ENCODE results near the gene USP28.

Gene USP28

DNA sequence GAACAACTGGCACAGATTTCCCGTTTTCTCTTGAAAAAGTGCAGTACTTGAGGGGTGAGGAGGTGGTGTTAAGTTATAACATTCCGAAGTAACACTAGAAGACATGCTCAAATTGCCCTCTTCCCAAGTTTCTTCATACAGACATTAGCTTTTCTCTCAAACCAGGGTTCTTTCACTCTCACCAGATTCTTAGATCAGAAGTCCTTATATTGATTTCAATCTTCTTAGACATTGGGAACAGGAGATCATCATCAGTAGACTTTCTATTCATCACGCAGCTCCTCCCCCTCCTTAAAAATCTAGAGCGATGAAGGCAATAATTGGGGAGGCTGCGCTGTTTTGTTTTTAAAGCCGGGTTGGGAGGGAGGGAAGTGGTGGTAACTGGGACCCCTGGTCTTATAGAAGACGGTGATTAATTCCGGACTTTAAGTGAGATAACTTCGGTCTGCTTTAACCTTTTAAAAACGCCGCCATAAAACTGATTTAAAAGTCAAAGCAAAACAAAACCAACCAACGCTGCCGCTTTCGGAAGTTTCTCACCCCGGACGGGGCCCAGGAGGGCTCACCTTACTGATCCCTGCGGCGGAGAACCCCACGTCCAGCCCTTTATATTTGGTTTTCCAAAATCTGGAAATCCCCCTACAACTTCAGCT is 665 bp downstream of the USP28 start (continued):
- no peak for TF ChIP-seq ZNF560 (tag by site-specific recombination; IDR thresholded peaks at IDR 0.05; ENCODE audit: borderline replicate concordance)
- TF ChIP-seq, protein P1, sequence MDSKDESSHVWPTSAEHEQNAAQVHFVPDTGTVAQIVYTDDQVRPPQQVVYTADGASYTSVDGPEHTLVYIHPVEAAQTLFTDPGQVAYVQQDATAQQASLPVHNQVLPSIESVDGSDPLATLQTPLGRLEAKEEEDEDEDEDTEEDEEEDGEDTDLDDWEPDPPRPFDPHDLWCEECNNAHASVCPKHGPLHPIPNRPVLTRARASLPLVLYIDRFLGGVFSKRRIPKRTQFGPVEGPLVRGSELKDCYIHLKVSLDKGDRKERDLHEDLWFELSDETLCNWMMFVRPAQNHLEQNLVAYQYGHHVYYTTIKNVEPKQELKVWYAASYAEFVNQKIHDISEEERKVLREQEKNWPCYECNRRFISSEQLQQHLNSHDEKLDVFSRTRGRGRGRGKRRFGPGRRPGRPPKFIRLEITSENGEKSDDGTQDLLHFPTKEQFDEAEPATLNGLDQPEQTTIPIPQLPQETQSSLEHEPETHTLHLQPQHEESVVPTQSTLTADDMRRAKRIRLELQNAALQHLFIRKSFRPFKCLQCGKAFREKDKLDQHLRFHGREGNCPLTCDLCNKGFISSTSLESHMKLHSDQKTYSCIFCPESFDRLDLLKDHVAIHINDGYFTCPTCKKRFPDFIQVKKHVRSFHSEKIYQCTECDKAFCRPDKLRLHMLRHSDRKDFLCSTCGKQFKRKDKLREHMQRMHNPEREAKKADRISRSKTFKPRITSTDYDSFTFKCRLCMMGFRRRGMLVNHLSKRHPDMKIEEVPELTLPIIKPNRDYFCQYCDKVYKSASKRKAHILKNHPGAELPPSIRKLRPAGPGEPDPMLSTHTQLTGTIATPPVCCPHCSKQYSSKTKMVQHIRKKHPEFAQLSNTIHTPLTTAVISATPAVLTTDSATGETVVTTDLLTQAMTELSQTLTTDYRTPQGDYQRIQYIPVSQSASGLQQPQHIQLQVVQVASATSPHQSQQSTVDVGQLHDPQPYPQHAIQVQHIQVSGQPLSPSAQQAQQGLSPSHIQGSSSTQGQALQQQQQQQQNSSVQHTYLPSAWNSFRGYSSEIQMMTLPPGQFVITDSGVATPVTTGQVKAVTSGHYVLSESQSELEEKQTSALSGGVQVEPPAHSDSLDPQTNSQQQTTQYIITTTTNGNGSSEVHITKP (tag by site-specific recombination; IDR thresholded peaks at IDR 0.05) = peak; percentile 46; the same call in 1 of the 2 replicates
- no peak for TF ChIP-seq ZNF600 (tag by site-specific recombination; IDR thresholded peaks at IDR 0.05)
- TF ChIP-seq ZFP69B (tag by site-specific recombination; IDR thresholded peaks at IDR 0.05) = no peak
- 0 out of 2 replicates have a peak, but pooled peaks have one; percentile 14 for TF ChIP-seq GLIS2 (tag by site-specific recombination; IDR thresholded peaks at IDR 0.05)
- TF ChIP-seq ZNF155 (tag by site-specific recombination; IDR thresholded peaks at IDR 0.05) = no peak
- TF ChIP-seq ZNF768 (tag by site-specific recombination; IDR thresholded peaks at IDR 0.05) = no peak
- no peak for TF ChIP-seq ZFP37 (tag by site-specific recombination; IDR thresholded peaks at IDR 0.05)
- TF ChIP-seq, protein P2, sequence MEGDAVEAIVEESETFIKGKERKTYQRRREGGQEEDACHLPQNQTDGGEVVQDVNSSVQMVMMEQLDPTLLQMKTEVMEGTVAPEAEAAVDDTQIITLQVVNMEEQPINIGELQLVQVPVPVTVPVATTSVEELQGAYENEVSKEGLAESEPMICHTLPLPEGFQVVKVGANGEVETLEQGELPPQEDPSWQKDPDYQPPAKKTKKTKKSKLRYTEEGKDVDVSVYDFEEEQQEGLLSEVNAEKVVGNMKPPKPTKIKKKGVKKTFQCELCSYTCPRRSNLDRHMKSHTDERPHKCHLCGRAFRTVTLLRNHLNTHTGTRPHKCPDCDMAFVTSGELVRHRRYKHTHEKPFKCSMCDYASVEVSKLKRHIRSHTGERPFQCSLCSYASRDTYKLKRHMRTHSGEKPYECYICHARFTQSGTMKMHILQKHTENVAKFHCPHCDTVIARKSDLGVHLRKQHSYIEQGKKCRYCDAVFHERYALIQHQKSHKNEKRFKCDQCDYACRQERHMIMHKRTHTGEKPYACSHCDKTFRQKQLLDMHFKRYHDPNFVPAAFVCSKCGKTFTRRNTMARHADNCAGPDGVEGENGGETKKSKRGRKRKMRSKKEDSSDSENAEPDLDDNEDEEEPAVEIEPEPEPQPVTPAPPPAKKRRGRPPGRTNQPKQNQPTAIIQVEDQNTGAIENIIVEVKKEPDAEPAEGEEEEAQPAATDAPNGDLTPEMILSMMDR (tag by site-specific recombination; IDR thresholded peaks at IDR 0.05) = no peak
- TF ChIP-seq, protein P3, sequence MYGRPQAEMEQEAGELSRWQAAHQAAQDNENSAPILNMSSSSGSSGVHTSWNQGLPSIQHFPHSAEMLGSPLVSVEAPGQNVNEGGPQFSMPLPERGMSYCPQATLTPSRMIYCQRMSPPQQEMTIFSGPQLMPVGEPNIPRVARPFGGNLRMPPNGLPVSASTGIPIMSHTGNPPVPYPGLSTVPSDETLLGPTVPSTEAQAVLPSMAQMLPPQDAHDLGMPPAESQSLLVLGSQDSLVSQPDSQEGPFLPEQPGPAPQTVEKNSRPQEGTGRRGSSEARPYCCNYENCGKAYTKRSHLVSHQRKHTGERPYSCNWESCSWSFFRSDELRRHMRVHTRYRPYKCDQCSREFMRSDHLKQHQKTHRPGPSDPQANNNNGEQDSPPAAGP (tag by site-specific recombination; IDR thresholded peaks at IDR 0.05) = no peak
- TF ChIP-seq, protein P4, sequence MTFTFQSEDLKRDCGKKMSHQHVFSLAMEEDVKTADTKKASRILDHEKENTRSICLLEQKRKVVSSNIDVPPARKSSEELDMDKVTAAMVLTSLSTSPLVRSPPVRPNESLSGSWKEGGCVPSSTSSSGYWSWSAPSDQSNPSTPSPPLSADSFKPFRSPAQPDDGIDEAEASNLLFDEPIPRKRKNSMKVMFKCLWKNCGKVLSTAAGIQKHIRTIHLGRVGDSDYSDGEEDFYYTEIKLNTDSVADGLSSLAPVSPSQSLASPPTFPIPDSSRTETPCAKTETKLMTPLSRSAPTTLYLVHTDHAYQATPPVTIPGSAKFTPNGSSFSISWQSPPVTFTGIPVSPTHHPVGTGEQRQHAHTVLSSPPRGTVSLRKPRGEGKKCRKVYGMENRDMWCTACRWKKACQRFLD (tag by site-specific recombination; IDR thresholded peaks at IDR 0.05) = no peak
- TF ChIP-seq KLF16 (tag by site-specific recombination; IDR thresholded peaks at IDR 0.05) = no peak
- no peak for TF ChIP-seq ZNF112 (tag by site-specific recombination; IDR thresholded peaks at IDR 0.05)
- no peak for TF ChIP-seq ZNF837 (tag by site-specific recombination; IDR thresholded peaks at IDR 0.05)
- TF ChIP-seq, protein P5, sequence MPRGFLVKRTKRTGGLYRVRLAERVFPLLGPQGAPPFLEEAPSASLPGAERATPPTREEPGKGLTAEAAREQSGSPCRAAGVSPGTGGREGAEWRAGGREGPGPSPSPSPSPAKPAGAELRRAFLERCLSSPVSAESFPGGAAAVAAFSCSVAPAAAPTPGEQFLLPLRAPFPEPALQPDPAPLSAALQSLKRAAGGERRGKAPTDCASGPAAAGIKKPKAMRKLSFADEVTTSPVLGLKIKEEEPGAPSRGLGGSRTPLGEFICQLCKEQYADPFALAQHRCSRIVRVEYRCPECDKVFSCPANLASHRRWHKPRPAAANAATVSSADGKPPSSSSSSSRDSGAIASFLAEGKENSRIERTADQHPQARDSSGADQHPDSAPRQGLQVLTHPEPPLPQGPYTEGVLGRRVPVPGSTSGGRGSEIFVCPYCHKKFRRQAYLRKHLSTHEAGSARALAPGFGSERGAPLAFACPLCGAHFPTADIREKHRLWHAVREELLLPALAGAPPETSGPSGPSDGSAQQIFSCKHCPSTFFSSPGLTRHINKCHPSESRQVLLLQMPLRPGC (tag by site-specific recombination; IDR thresholded peaks at IDR 0.05) = no peak
- TF ChIP-seq, protein P6, sequence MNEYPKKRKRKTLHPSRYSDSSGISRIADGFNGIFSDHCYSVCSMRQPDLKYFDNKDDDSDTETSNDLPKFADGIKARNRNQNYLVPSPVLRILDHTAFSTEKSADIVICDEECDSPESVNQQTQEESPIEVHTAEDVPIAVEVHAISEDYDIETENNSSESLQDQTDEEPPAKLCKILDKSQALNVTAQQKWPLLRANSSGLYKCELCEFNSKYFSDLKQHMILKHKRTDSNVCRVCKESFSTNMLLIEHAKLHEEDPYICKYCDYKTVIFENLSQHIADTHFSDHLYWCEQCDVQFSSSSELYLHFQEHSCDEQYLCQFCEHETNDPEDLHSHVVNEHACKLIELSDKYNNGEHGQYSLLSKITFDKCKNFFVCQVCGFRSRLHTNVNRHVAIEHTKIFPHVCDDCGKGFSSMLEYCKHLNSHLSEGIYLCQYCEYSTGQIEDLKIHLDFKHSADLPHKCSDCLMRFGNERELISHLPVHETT (tag by site-specific recombination; IDR thresholded peaks at IDR 0.05) = no peak
- no peak for TF ChIP-seq SP2 (tag by site-specific recombination; IDR thresholded peaks at IDR 0.05)
- no peak for TF ChIP-seq HOXC10 (CRISPR knock-in tag; IDR thresholded peaks at IDR 0.05)
- no peak for TF ChIP-seq SP3 (tag by site-specific recombination; IDR thresholded peaks at IDR 0.05)
- TF ChIP-seq ZNF19 (tag by site-specific recombination; IDR thresholded peaks at IDR 0.05; ENCODE audit: low read depth) = no peak
- no peak for TF ChIP-seq ZNF585B (tag by site-specific recombination; IDR thresholded peaks at IDR 0.05)
- TF ChIP-seq, protein P7, sequence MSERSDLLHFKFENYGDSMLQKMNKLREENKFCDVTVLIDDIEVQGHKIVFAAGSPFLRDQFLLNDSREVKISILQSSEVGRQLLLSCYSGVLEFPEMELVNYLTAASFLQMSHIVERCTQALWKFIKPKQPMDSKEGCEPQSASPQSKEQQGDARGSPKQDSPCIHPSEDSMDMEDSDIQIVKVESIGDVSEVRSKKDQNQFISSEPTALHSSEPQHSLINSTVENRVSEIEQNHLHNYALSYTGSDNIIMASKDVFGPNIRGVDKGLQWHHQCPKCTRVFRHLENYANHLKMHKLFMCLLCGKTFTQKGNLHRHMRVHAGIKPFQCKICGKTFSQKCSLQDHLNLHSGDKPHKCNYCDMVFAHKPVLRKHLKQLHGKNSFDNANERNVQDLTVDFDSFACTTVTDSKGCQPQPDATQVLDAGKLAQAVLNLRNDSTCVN (tag by site-specific recombination; optimal IDR thresholded peaks at IDR 0.05) = no peak
- TF ChIP-seq ZFP3 (tag by site-specific recombination; IDR thresholded peaks at IDR 0.05; ENCODE audit: low read depth) = no peak
